ENCODE data around the gene DLG2.

DNA sequence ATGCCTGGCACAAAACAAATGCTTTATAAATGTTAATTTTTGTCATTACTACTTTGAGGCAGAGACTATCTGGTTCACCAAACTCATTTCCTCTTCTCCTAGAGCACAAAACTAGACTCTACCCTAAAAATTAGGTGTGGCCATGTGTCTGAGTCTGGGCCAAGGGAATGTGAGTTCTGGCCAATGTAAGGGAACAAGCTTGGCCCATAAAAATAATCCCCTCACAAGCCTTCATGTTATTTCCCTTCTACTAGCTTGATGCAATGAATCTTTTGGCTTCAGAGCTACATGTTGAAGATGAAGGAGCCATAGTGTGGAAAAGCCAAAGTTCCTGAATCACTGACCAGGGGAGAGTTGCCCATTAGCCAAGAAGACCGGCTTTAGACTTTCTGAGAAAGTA is 1934.5 kb downstream of the DLG2 start:
- TF ChIP-seq, protein P1, sequence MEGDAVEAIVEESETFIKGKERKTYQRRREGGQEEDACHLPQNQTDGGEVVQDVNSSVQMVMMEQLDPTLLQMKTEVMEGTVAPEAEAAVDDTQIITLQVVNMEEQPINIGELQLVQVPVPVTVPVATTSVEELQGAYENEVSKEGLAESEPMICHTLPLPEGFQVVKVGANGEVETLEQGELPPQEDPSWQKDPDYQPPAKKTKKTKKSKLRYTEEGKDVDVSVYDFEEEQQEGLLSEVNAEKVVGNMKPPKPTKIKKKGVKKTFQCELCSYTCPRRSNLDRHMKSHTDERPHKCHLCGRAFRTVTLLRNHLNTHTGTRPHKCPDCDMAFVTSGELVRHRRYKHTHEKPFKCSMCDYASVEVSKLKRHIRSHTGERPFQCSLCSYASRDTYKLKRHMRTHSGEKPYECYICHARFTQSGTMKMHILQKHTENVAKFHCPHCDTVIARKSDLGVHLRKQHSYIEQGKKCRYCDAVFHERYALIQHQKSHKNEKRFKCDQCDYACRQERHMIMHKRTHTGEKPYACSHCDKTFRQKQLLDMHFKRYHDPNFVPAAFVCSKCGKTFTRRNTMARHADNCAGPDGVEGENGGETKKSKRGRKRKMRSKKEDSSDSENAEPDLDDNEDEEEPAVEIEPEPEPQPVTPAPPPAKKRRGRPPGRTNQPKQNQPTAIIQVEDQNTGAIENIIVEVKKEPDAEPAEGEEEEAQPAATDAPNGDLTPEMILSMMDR (IDR thresholded peaks at IDR 0.05; ENCODE audit: insufficient read depth, low read depth, low read length) = no peak
- TF ChIP-seq EZH2 (IDR thresholded peaks at IDR 0.05; ENCODE audit: insufficient read depth, low read length) = no peak
